ENCODE measurements around the gene ECI1.

ECI1 gene

DNA sequence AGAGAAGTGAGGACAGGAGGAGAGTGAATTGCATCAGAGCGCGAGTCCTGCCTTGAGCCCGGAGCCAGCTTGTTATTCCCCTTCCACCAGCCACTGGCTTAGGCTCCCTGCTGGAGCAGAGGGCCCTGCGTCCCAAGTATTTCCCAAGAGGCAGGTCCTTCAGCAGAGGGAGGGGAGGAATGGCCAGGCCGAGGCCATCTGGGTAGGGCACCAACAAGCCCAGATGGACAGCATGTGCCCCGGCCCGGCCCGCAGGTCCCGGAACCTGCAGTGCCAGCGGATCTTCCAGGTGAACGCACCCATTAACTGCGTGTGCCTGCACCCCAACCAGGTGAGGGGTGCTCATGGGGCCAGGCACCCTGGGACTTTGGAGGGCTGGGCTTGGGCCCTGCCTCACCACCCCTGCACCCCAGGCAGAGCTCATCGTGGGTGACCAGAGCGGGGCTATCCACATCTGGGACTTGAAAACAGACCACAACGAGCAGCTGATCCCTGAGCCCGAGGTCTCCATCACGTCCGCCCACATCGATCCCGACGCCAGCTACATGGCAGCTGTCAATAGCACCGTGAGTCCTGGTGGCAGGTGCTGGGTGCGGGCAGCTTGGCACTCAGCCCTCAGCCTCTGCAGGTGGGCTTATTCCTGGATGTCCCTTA is 44.5 kb downstream of the ECI1 start:
- Histone ChIP-seq H3K9me3 (ENCODE audit: control insufficient read depth, low read length) (no peaks in the 10 kb centered on the region), H3K36me3 (ENCODE audit: control insufficient read depth, insufficient read depth, low read length) (no peaks in the 10 kb centered on the region), H3K4me2 (ENCODE audit: low read length) (no peak overlapping the region), H3K9ac (no peak overlapping the region), H3K27me3 (ENCODE audit: control insufficient read depth, insufficient read depth, low read length) (no peaks in the 10 kb centered on the region), H3K27ac (no peak overlapping the region), H3K4me1 (peaks cover 7% of the 10 kb centered on the region), H3K4me3 (ENCODE audit: low read depth, low read length) (no peak overlapping the region), H2AFZ (no peak overlapping the region), H3K79me2 (no peaks in the 10 kb centered on the region)
- TF ChIP-seq, protein P1, sequence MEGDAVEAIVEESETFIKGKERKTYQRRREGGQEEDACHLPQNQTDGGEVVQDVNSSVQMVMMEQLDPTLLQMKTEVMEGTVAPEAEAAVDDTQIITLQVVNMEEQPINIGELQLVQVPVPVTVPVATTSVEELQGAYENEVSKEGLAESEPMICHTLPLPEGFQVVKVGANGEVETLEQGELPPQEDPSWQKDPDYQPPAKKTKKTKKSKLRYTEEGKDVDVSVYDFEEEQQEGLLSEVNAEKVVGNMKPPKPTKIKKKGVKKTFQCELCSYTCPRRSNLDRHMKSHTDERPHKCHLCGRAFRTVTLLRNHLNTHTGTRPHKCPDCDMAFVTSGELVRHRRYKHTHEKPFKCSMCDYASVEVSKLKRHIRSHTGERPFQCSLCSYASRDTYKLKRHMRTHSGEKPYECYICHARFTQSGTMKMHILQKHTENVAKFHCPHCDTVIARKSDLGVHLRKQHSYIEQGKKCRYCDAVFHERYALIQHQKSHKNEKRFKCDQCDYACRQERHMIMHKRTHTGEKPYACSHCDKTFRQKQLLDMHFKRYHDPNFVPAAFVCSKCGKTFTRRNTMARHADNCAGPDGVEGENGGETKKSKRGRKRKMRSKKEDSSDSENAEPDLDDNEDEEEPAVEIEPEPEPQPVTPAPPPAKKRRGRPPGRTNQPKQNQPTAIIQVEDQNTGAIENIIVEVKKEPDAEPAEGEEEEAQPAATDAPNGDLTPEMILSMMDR (IDR thresholded peaks at IDR 0.05) = no peak

DNA sequence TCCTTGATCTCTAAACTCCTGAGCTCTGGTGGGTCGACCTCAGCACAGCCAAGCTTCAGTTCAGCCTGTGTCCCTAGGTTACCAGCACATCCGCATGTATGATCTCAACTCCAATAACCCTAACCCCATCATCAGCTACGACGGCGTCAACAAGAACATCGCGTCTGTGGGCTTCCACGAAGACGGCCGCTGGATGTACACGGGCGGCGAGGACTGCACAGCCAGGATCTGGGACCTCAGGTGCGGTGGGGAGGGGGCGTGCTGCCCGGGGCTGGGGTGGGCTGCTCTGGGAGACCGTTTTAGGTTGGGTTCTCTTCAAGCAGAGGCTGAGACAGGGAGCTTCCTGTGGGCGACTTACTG is 45.0 kb downstream of the ECI1 start:
- Histone ChIP-seq H3K27me3 (ENCODE audit: control insufficient read depth, insufficient read depth, low read length) (no peaks in the 10 kb centered on the region), H3K4me3 (ENCODE audit: low read depth, low read length) (no peak overlapping the region), H3K27ac (no peak overlapping the region), H3K4me1 (peaks cover 3% of the 10 kb centered on the region), H3K79me2 (no peaks in the 10 kb centered on the region), H3K4me2 (ENCODE audit: low read length) (peak overlapping the region; percentile 96), H3K9me3 (ENCODE audit: control insufficient read depth, low read length) (no peaks in the 10 kb centered on the region), H2AFZ (no peak overlapping the region), H3K9ac (no peak overlapping the region), H3K36me3 (ENCODE audit: control insufficient read depth, insufficient read depth, low read length) (no peaks in the 10 kb centered on the region)
- TF ChIP-seq, protein P1 (IDR thresholded peaks at IDR 0.05) = no peak

- H3K4me3 ChIP-seq (ENCODE audit: low read depth, low read length) = peak overlapping the region; percentile 99
- TF ChIP-seq, protein P1 (IDR thresholded peaks at IDR 0.05) = no peak
Observed at GRCh38 chr16:2205967-2206313, 45.4 kb downstream of the ECI1 start.

GRCh38 chr16:2205104-2205966 is 46.1 kb downstream of the ECI1 start, which contains the start of gene MLST8:
Gene MLST8, plus strand, starts transcription at chr16:2205454. Its CDS starts 632 bp downstream, at chr16:2206086.
- Histone ChIP-seq H3K9me3 (ENCODE audit: control insufficient read depth, low read length) (no peaks in the 10 kb centered on the region), H3K79me2 (no peaks in the 10 kb centered on the region), H3K9ac (peak within 1 kb of the TSS; percentile 74), H3K36me3 (ENCODE audit: control insufficient read depth, insufficient read depth, low read length) (no peaks in the 10 kb centered on the region), H3K4me3 (ENCODE audit: low read depth, low read length) (peak within 1 kb of the TSS; percentile 99), H3K27ac (peak within 1 kb of the TSS; percentile 91), H3K27me3 (ENCODE audit: control insufficient read depth, insufficient read depth, low read length) (no peaks in the 10 kb centered on the region), H3K4me1 (peaks cover 3% of the 10 kb centered on the region), H3K4me2 (ENCODE audit: low read length) (peak within 1 kb of the TSS; percentile 96), H2AFZ (peak within 1 kb of the TSS; percentile 95)
- TF ChIP-seq, protein P1 (IDR thresholded peaks at IDR 0.05) = peak; percentile 40

More at GRCh38 chr16:2205967-2206313, 45.4 kb downstream of the ECI1 start:
- Histone ChIP-seq H3K4me2 (ENCODE audit: low read length) (peak overlapping the region; percentile 96), H3K4me1 (peaks cover 3% of the 10 kb centered on the region), H3K79me2 (no peaks in the 10 kb centered on the region), H3K36me3 (ENCODE audit: control insufficient read depth, insufficient read depth, low read length) (no peaks in the 10 kb centered on the region), H3K27me3 (ENCODE audit: control insufficient read depth, insufficient read depth, low read length) (no peaks in the 10 kb centered on the region), H3K9me3 (ENCODE audit: control insufficient read depth, low read length) (no peaks in the 10 kb centered on the region), H3K9ac (no peak overlapping the region), H2AFZ (peak overlapping the region; percentile 95), H3K27ac (peak overlapping the region; percentile 91)
